Muscle of leg (tissue), 11 donors: ENCODE measurements around the gene GRAMD4. TPM values are rescaled to one million over a fixed set of nuclear protein-coding genes. Genes with fewer than 3 reads are reported as not detected.

Experiments
- DNase-seq: peaks from one replicate; pipeline ENCODE4 v3.0.0; 2013
- H3K27ac ChIP-seq: one replicate; pipeline ENCODE4 v1.5.1; 2013; ENCODE audit warnings: mild to moderate bottlenecking, low read length, control low read depth
- H3K27me3 ChIP-seq: one replicate; pipeline ENCODE4 v1.6.1; 2013; ENCODE audit warnings: low read length; ENCODE audit not compliant: control insufficient read depth, insufficient read depth
- H3K36me3 ChIP-seq: one replicate; pipeline ENCODE4 v1.6.1; 2013; ENCODE audit warnings: low read length; ENCODE audit not compliant: control insufficient read depth, insufficient read depth
- H3K4me1 ChIP-seq: one replicate; pipeline ENCODE4 v1.6.1; 2013; ENCODE audit warnings: low read length; ENCODE audit not compliant: control insufficient read depth, insufficient read depth
- H3K4me3 ChIP-seq: one replicate; pipeline ENCODE4 v1.5.1; 2013; ENCODE audit warnings: low read length, control low read depth
- H3K9me3 ChIP-seq: replicated peaks from 2 replicates; pipeline ENCODE4 v1.6.1; 2013; ENCODE audit warnings: low read depth, low read length; ENCODE audit not compliant: control insufficient read depth
- WGBS: methylation state at CpG from one replicate; pipeline ENCODE4 v1.1.5; 2013; ENCODE audit warnings: missing lambda C conversion rate; ENCODE audit not compliant: insufficient coverage; 5-methylcytosine and 5-hydroxymethylcytosine counted together
- polyA plus RNA-seq, 8 donors: library from polyadenylated mRNA; unstranded; fragments of 120-200 nt; gene quantifications; one replicate each; pipeline versions ENCODE4 v1.2.1 to v1.2.3, GENCODE V29; 2013; ENCODE audit warnings: inconsistent platforms in 1 of 8, low replicate concordance in 1 of 8; ENCODE audit not compliant: insufficient read length in 8 of 8, insufficient read depth in 1 of 8
- total RNA-seq: library from RNA; stranded (reverse); fragments of 120-200 nt; gene quantifications from one replicate; pipeline ENCODE4 v1.2.4, GENCODE V29; 2013

GRAMD4 gene
- total and polyA plus RNA-seq, 9 donors = 10.5 to 19.9 (median 14.0) TPM

DNA sequence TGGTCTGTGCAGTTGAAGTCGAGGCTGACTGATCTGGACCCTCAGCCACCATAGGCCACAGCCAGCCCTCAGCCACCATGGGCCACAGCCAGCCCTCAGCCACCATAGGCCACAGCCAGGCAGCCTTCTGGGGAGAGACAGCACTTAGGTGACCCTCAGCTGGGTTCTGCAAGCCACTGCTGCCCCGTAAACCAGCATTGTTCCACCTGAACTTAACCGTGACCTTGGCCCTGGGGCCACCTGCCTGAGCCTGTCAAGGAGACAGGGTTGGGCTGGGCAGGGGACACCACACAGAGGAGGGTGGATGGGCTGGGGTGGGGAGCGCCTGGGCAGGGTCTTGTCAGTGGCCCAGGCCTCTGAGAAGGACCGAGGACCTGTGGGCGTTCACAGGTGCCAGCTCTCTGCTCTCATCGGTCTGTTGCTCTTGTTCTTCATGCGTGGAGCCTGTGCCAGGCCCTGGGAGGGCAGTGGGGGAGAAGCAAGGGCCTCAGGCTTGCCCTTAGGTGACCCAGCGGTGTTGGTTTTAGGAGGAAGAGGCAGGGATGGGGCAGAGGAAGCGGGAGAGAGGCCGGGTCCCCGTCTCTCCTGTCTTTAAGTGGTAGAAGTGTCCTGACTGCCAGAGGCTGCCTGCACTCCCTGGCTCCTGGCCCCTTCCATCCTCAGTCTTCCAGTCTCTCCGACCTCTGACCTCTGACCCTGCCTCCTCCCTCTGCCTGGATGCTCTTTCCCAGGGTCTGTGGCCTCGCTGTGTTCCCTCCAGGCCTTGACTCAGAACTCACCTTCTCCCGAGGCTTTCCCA is 36.9 kb downstream of the GRAMD4 start:
- H3K4me1 ChIP-seq = peaks cover 41% of the 10 kb centered on the region

DNA sequence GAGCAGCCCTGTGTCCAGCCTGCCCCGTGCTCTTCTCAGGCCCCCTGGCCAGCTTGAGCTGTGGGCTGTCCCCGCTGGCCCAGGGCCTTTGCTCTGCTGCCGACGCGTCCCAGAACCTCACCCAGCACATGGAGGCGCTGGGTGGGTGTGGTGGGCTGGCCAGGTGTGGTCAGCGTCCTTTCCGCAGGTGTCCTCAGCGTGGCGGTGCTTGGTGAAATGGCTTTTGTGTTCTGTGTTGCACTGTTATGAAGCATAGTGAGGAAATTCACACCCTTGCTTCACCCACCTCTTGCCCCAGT is 37.4 kb downstream of the GRAMD4 start:
- H3K36me3 ChIP-seq = peaks cover 2% of the 10 kb centered on the region
- H3K4me1 ChIP-seq = peaks cover 36% of the 10 kb centered on the region
- WGBS = 100% methylated on average over 2 of the region's 10 CpGs
- DNase-seq = no peak
- no peak overlapping the region for H3K27ac ChIP-seq
- H3K9me3 ChIP-seq = no peaks in the 10 kb centered on the region
- H3K4me3 ChIP-seq = no peak overlapping the region
- H3K27me3 ChIP-seq = no peaks in the 10 kb centered on the region

More for the DNA sequence above, 36.9 kb downstream of the GRAMD4 start:
- no peaks in the 10 kb centered on the region for H3K9me3 ChIP-seq
- DNase-seq = no peak
- H3K36me3 ChIP-seq = peaks cover 2% of the 10 kb centered on the region
- no peaks in the 10 kb centered on the region for H3K27me3 ChIP-seq
- no peak overlapping the region for H3K4me3 ChIP-seq
- WGBS = 86% methylated on average over 13 of the region's 15 CpGs
- H3K27ac ChIP-seq = no peak overlapping the region

DNA sequence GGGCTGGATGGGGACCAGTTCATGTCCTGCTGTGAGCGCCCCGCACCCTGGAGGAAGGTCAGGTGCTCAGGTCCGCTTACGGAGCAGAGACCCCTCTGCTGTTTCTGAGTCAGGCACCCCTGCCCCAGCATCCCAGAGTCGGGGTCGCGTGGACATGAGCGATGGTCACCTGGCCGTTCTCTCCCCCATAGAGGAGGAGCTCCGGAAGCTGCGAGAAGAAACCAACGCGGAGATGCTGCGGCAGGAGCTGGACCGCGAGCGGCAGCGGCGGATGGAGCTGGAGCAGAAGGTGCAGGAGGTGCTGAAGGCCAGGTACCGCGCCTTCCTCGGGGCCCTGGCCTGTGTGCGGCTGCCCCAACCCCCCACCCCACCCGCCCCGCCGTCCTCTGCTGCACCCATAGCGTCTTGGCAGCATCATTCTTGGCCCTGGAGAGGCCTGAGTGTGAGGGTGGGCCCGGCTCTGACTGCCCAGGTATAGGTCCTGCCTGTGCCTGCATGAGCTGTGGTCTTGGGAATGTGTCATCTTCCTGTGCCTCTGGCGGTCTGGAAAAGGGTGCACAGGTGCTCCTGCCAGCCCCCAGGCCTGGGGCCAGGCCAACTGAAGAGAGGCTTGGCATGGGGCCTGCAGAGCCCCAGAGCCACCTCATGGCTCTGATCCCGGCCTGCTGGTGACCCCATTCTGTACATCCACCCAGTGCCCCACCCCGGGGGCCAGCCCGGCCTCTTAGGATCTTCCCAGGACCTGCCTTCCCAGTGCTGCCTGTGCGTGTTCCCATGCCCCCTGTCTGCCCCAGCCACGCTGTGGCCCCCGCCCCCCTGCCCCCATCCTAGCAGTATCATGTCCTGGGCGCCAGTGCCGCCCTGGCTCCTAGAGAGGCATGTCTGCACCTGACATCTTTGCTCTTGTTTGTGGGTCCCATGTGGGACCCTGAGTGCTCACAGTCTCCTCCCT is 38.1 kb downstream of the GRAMD4 start:
- Histone ChIP-seq H3K9me3 (no peaks in the 10 kb centered on the region), H3K36me3 (peaks cover 7% of the 10 kb centered on the region), H3K4me3 (no peak overlapping the region), H3K27ac (no peak overlapping the region), H3K4me1 (peaks cover 29% of the 10 kb centered on the region), H3K27me3 (no peaks in the 10 kb centered on the region)
- 89% methylated on average over 23 of the region's 37 CpGs for WGBS
- DNase-seq = no peak

DNA sequence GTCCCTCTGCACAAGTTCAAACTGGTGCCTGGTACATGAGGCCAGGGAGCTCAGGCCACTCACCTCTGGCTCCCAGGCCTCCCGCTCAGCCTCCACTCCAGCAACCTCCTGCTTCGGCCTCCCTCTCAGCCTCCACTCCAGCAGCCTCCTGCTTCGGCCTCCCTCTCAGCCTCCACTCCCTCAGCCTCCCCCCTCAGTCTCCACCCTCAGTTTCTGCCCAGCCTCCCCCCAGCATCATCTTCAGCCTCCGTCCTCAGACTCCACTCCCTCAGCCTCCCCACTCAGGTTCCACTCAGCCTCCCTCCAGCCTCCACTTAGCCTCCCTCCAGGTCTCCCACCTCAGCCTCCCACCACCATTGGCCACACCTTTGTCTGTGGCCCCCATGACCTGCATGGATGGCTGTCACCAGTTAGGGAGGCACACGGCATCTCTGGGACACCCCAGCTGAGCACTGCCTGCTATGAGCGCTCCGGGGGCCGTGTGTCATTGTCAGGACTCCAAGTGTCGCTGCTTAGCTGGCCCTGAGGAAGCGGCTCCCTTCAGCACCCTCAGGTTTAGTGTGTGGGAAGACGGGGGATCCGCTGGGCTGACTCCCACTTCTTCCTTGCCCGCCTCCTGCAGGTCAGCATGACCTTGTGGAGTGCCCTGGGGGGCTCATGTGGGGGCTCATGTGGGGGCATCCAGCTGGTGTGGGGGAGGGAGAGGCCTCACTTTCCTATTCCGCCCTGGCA is 39.0 kb downstream of the GRAMD4 start:
- no peaks in the 10 kb centered on the region for H3K27me3 ChIP-seq
- H3K36me3 ChIP-seq = peaks cover 8% of the 10 kb centered on the region
- no peak overlapping the region for H3K27ac ChIP-seq
- no peaks in the 10 kb centered on the region for H3K9me3 ChIP-seq
- WGBS = 92% methylated on average over 5 of the region's 14 CpGs
- no peak for DNase-seq
- no peak overlapping the region for H3K4me3 ChIP-seq
- H3K4me1 ChIP-seq = peaks cover 24% of the 10 kb centered on the region

DNA sequence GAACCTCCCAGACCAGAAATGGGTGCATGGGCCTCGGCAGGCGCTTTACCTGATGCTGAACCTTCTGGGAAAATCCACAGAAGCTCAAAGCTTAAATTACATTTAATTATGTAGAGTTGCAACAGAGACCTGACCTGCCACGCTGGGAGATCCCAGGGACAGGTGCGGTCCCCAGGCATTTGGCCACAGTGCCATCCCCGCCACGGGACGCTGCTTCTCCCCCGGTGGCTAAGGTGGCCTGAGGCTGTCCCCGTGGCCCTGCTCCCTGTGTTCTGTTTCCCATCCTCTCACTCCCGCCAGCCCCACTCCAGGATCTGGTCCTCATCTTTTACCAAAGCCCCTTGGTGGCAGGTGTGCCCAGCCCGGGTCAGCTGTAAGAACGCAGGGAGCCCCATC is 39.6 kb downstream of the GRAMD4 start:
- Histone ChIP-seq H3K4me1 (peaks cover 24% of the 10 kb centered on the region), H3K27me3 (no peaks in the 10 kb centered on the region), H3K36me3 (peaks cover 13% of the 10 kb centered on the region), H3K9me3 (no peaks in the 10 kb centered on the region), H3K4me3 (no peak overlapping the region), H3K27ac (no peak overlapping the region)
- no peak for DNase-seq
- WGBS = 87% methylated on average over 8 of the region's 12 CpGs

DNA sequence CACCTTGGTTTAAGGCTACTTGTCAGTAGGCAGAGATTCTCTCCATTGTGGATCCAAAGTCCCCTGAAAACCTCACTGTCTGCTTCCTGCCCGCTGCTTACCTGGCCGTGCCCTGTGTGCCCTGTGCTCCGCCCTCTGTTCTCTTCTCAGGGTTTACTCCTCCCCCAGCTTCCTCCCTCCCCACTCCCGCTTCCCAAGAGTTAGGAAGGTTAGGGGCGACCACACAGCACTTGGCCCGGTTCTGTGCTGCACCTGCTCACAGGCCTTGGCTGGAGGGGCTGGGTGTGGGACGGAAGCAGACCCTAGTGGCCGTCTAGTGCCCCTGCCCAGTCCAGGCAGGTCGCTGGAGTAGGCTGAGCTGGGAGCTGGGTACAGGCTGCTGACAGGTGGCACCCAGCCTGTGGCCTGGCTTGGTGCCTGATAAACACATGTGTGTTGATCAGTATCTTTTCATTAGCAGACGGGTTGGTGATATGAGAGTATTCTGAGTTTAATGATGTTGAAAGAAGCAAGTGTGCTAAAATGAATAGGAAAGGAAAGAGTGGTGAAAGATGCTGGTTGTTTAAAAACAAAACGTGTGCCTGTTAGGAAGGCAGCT is 40.5 kb downstream of the GRAMD4 start:
- no peak for DNase-seq
- Histone ChIP-seq H3K27ac (no peak overlapping the region), H3K4me1 (peaks cover 24% of the 10 kb centered on the region)

GRCh38 chr22:46661221-46661851 is 41.1 kb downstream of the GRAMD4 start:
- Histone ChIP-seq H3K36me3 (peaks cover 16% of the 10 kb centered on the region), H3K4me3 (no peak overlapping the region), H3K9me3 (no peaks in the 10 kb centered on the region), H3K4me1 (peaks cover 24% of the 10 kb centered on the region), H3K27me3 (no peaks in the 10 kb centered on the region), H3K27ac (no peak overlapping the region)
- DNase-seq = no peak
- 85% methylated on average over 13 of the region's 22 CpGs for WGBS

More for the DNA sequence above, 40.5 kb downstream of the GRAMD4 start:
- no peak overlapping the region for H3K4me3 ChIP-seq
- H3K27me3 ChIP-seq = no peaks in the 10 kb centered on the region
- peaks cover 16% of the 10 kb centered on the region for H3K36me3 ChIP-seq
- no peaks in the 10 kb centered on the region for H3K9me3 ChIP-seq
- WGBS = 44% methylated on average over 9 of the region's 11 CpGs

- Histone ChIP-seq H3K36me3 (peaks cover 22% of the 10 kb centered on the region), H3K27me3 (no peaks in the 10 kb centered on the region), H3K9me3 (no peaks in the 10 kb centered on the region), H3K4me1 (peaks cover 24% of the 10 kb centered on the region), H3K4me3 (no peak overlapping the region), H3K27ac (no peak overlapping the region)
- 80% methylated on average over 15 of the region's 15 CpGs for WGBS
- DNase-seq = no peak
Measured at GRCh38 chr22:46662226-46662625, 42.0 kb downstream of the GRAMD4 start.

DNA sequence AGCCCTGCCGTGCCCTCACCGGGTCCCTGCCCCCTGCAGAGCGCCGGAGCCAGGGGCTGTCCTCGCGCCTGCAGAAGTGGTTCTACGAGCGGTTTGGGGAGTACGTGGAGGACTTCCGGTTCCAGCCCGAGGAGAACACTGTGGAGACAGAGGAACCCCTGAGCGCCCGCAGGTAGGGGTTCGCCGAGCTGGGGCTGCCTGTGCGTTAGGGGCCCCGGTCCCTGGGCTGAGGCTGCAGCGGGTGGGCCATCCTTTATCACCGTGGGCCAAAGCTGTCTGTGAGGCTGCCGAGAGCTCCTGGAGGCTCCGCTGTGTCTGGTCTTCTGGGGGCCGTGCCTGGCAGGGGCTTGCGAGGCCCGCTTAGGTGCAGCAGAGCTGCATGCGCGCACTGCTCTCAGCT is 42.8 kb downstream of the GRAMD4 start:
- WGBS = 69% methylated on average over 26 of the region's 26 CpGs
- Histone ChIP-seq H3K9me3 (no peaks in the 10 kb centered on the region), H3K36me3 (peaks cover 30% of the 10 kb centered on the region), H3K27ac (no peak overlapping the region), H3K4me3 (no peak overlapping the region), H3K27me3 (no peaks in the 10 kb centered on the region), H3K4me1 (peaks cover 24% of the 10 kb centered on the region)
- no peak for DNase-seq
